Left ventricle myocardium inferior (tissue), 1 donor: ENCODE measurements around the gene SHFL. TPM values are rescaled to one million over a fixed set of nuclear protein-coding genes. Genes with fewer than 3 reads are reported as not detected.

Experiments used
- DNase-seq: peaks from one replicate; pipeline ENCODE4 v3.0.0-alpha.2; 2020
- H3K27ac ChIP-seq: fragments of 200-600 bp; replicated peaks from 2 replicates; pipeline ENCODE4 v1.8.0; 2021
- H3K27me3 ChIP-seq: fragments of 200-600 bp; 2 replicates; pipeline ENCODE4 v1.8.0; 2021; ENCODE audit warnings: low read depth
- H3K36me3 ChIP-seq: fragments of 200-600 bp; 2 replicates; pipeline ENCODE4 v1.8.0; 2021
- H3K4me1 ChIP-seq: fragments of 200-600 bp; 2 replicates; pipeline ENCODE4 v1.8.0; 2021
- H3K4me3 ChIP-seq: fragments of 200-600 bp; 2 replicates; pipeline ENCODE4 v1.8.0; 2021; ENCODE audit warnings: mild to moderate bottlenecking, moderate library complexity
- H3K9me3 ChIP-seq: fragments of 200-600 bp; replicated peaks from 2 replicates; pipeline ENCODE4 v1.8.0; 2021
- CTCF ChIP-seq: fragments of 200-600 bp; IDR thresholded peaks from 2 replicates; pipeline ENCODE4 v1.8.0; 2021; ENCODE audit warnings: antibody characterized with exemption, mild to moderate bottlenecking, borderline replicate concordance
- intact Hi-C: fragments of 100-400 bp; cut with micrococcal nuclease; formaldehyde crosslinking; loops from one replicate; pipeline ENCODE4 v1.11.0; 2022
- total RNA-seq: library from RNA; stranded (reverse); fragmentation: NEBNext Ultra II Directional; extraction: Animal tissue kit (Norgen Biotek cat#: 25700); gene quantifications from one replicate; pipeline ENCODE4 v1.2.1, GENCODE V29; 2021
- donor health status: DM: no; HTN: yes; CAD: no; lungs with severe emphysema.

Gene SHFL
- total RNA-seq, 1 donor from 2014 or later = 9.1 TPM

DNA sequence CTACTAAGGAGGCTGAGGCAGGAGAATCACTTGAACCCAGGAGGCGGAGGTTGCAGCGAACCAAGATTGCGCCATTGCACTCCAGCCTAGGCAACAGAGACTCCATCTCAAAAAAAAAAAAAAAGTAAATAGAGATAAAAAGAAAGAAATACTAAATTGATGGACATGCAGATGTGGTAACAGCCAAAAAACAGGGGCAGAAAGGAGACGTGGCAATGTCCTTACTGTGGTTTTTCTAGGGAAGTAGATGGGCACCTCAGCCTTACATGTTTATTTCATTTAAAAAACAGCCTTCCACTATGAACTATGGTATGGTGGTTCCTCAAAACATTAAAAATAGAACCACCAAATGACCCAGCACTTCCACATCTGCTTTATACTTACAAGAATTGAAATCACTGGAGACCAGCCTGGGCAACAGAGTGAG, 40.1 kb downstream of the SHFL start:
- peaks cover 4% of the 10 kb centered on the region for H3K9me3 ChIP-seq
- no peaks in the 10 kb centered on the region for H3K27me3 ChIP-seq
- no peaks in the 10 kb centered on the region for H3K4me1 ChIP-seq
- H3K4me3 ChIP-seq = no peak overlapping the region
- intact Hi-C loops = no loop called here
- H3K27ac ChIP-seq = no peak overlapping the region
- no peak for DNase-seq
- peaks cover 21% of the 10 kb centered on the region for H3K36me3 ChIP-seq
- TF ChIP-seq CTCF = no peak

- H3K4me1 ChIP-seq = no peaks in the 10 kb centered on the region
- no peak for TF ChIP-seq CTCF
- H3K27me3 ChIP-seq = no peaks in the 10 kb centered on the region
- no peaks in the 10 kb centered on the region for H3K9me3 ChIP-seq
- no peak for DNase-seq
- peaks cover 80% of the 10 kb centered on the region for H3K36me3 ChIP-seq
- intact Hi-C loops = no loop called here
- H3K27ac ChIP-seq = no peak overlapping the region
- no peak overlapping the region for H3K4me3 ChIP-seq
Measured at GRCh38 chr19:10132905-10133304, 46.8 kb downstream of the SHFL start.

- Histone ChIP-seq H3K4me3 (no peak overlapping the region), H3K4me1 (no peaks in the 10 kb centered on the region), H3K27me3 (no peaks in the 10 kb centered on the region), H3K9me3 (no peaks in the 10 kb centered on the region), H3K36me3 (peaks cover 87% of the 10 kb centered on the region), H3K27ac (no peak overlapping the region)
- no peak for TF ChIP-seq CTCF
- DNase-seq = no peak
- intact Hi-C loops = no loop called here
Measured at GRCh38 chr19:10133596-10133995, 47.5 kb downstream of the SHFL start.

DNA sequence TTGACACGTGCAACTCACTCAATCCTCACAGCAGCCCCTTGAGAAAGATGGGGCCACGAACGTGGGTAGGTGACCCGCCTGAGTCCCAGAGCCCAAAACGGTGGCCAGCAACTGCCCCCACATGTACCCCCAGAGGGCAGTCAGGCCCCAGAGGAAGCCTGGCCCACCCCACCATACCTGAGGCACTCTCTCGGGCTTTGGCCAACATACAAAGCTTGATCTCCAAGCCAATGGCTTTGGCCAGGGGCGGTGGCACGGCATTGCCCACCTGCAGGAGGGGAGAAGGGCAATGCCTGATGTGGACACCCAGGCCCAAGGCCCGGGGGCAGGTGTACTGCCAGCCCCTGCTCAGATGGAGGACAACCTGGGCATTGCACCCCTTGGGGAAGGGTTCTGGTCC, 47.9 kb downstream of the SHFL start:
- no peak for DNase-seq

GRCh38 chr19:10135551-10136334, 49.6 kb downstream of the SHFL start:
- intact Hi-C loops = no loop called here
- Histone ChIP-seq H3K4me3 (no peak overlapping the region), H3K27ac (no peak overlapping the region), H3K4me1 (no peaks in the 10 kb centered on the region), H3K36me3 (peaks cover 97% of the 10 kb centered on the region), H3K27me3 (no peaks in the 10 kb centered on the region), H3K9me3 (no peaks in the 10 kb centered on the region)
- TF ChIP-seq CTCF = no peak
- DNase-seq = no peak

More for the DNA sequence above, 47.9 kb downstream of the SHFL start:
- H3K9me3 ChIP-seq = no peaks in the 10 kb centered on the region
- peaks cover 90% of the 10 kb centered on the region for H3K36me3 ChIP-seq
- H3K4me1 ChIP-seq = no peaks in the 10 kb centered on the region
- H3K27me3 ChIP-seq = no peaks in the 10 kb centered on the region
- H3K4me3 ChIP-seq = no peak overlapping the region
- intact Hi-C loops = no loop called here
- no peak overlapping the region for H3K27ac ChIP-seq
- no peak for TF ChIP-seq CTCF
